Neural cell (in vitro differentiated cells): Measurements from ENCODE around the gene ARHGEF2. TPM values are rescaled to one million over a fixed set of nuclear protein-coding genes. Genes with fewer than 3 reads are reported as not detected.
"Not testable (repeated sequence)": the region's sequence is repeated elsewhere in the genome, so short reads cannot be mapped to it uniquely, and the experiment has no call there.

Experiments used
- H2AFZ ChIP-seq: fragments of 200-600, 300-800 bp; sonication (generic), shearing (Covaris generic); 2 replicates; pipeline ENCODE4 v1.6.0; 2014; ENCODE audit warnings: low read depth, mild to moderate bottlenecking, antibody characterized with exemption, low read length, moderate library complexity
- H3F3A ChIP-seq: fragments of 200-600 bp; shearing (Covaris generic); 2 replicates; pipeline ENCODE4 v1.6.1; 2016; ENCODE audit warnings: mild to moderate bottlenecking, moderate library complexity, mixed read lengths, antibody characterized with exemption, low read length; ENCODE audit not compliant: insufficient read depth, poor library complexity, severe bottlenecking
- H3K27ac ChIP-seq: fragments of 200-600, 300-800 bp; sonication (generic), shearing (Covaris generic); 2 replicates; pipeline ENCODE4 v1.5.1; 2014; ENCODE audit warnings: mild to moderate bottlenecking, low read length, moderate library complexity
- H3K27me3 ChIP-seq: fragments of 300-800, 200-600 bp; sonication (generic), shearing (Covaris generic); 2 replicates; pipeline ENCODE4 v1.6.0; 2014; ENCODE audit warnings: mild to moderate bottlenecking, low read depth, low read length, moderate library complexity; ENCODE audit not compliant: insufficient read depth
- H3K36me3 ChIP-seq: fragments of 300-800, 200-600 bp; sonication (generic), shearing (Covaris generic); 2 replicates; pipeline ENCODE4 v1.5.1; 2014; ENCODE audit warnings: mild to moderate bottlenecking, antibody characterized with exemption, low read length, moderate library complexity; ENCODE audit not compliant: insufficient read depth
- H3K4me2 ChIP-seq: fragments of 300-800, 200-600 bp; sonication (generic), shearing (Covaris generic); 2 replicates; pipeline ENCODE4 v1.6.0; 2014; ENCODE audit warnings: mild to moderate bottlenecking, low read length
- H3K4me3 ChIP-seq: fragments of 300-800, 200-600 bp; sonication (generic), shearing (Covaris generic); 2 replicates; pipeline ENCODE4 v1.5.1; 2014; ENCODE audit warnings: mild to moderate bottlenecking, low read length, moderate library complexity
- H3K79me2 ChIP-seq: fragments of 200-600 bp; shearing (Covaris generic); replicated peaks from 2 replicates; pipeline ENCODE4 v1.6.0; 2014; ENCODE audit warnings: mild to moderate bottlenecking, low read length, moderate library complexity; ENCODE audit not compliant: insufficient read depth
- H3K9ac ChIP-seq: fragments of 300-800, 200-600 bp; sonication (generic), shearing (Covaris generic); 2 replicates; pipeline ENCODE4 v1.6.1; 2016; ENCODE audit warnings: mild to moderate bottlenecking, low read length, mixed read lengths
- H3K9me2 ChIP-seq: fragments of 200-600 bp; shearing (Covaris generic); 2 replicates; pipeline ENCODE4 v1.6.1; 2016; ENCODE audit warnings: mild to moderate bottlenecking, low read length, mixed read lengths; ENCODE audit not compliant: insufficient read depth
- H3K9me3 ChIP-seq: fragments of 200-600, 300-800 bp; sonication (generic), shearing (Covaris generic); 2 replicates; pipeline ENCODE4 v1.6.1; 2016; ENCODE audit warnings: mild to moderate bottlenecking, mixed run types, low read length, moderate library complexity, mixed read lengths
- H4K20me1 ChIP-seq: fragments of 200-600 bp; shearing (Covaris generic); 2 replicates; pipeline ENCODE4 v1.6.1; 2016; ENCODE audit warnings: mild to moderate bottlenecking, mixed run types; ENCODE audit not compliant: insufficient read depth
- EP300 ChIP-seq: fragments of 450-650 bp; conservative IDR thresholded peaks from 2 replicates; pipeline ENCODE4 v1.6.1; 2014; ENCODE audit warnings: antibody characterized with exemption, mild to moderate bottlenecking, moderate library complexity; ENCODE audit not compliant: poor library complexity, severe bottlenecking
- EZH2 ChIP-seq: fragments of 200-600, 300-800 bp; shearing (Covaris generic), sonication (generic); IDR thresholded peaks from 2 replicates; pipeline ENCODE4 v1.6.1; 2014; ENCODE audit warnings: antibody characterized with exemption, low read length, borderline replicate concordance, mild to moderate bottlenecking; ENCODE audit not compliant: insufficient read depth, poor library complexity, severe bottlenecking
- MXI1 ChIP-seq: fragments of 450-650 bp; conservative IDR thresholded peaks from 2 replicates; pipeline ENCODE4 v1.6.1; 2014; ENCODE audit warnings: antibody characterized with exemption, mild to moderate bottlenecking; ENCODE audit not compliant: poor library complexity, severe bottlenecking
- POLR2AphosphoS5 ChIP-seq: IDR thresholded peaks from 2 replicates; pipeline ENCODE4 v1.6.1; 2012
- RAD21 ChIP-seq: fragments of 450-650 bp; conservative IDR thresholded peaks from 2 replicates; pipeline ENCODE4 v1.6.1; 2014; ENCODE audit warnings: antibody characterized with exemption, mild to moderate bottlenecking, moderate library complexity
- SMC3 ChIP-seq: fragments of 450-650 bp; conservative IDR thresholded peaks from 2 replicates; pipeline ENCODE4 v1.6.1; 2014; ENCODE audit warnings: antibody characterized with exemption, mild to moderate bottlenecking, moderate library complexity; ENCODE audit not compliant: poor library complexity
- TAF1 ChIP-seq: IDR thresholded peaks from 2 replicates; pipeline ENCODE4 v1.6.1; 2012; ENCODE audit warnings: low read depth
- polyA plus RNA-seq: library from polyadenylated mRNA; depleted of rRNA; stranded (reverse); fragments of >200 nt; gene quantifications from 2 replicates; pipeline ENCODE4 v1.2.3, GENCODE V29; 2014
- TF ChIP-seq, protein P1 (sequence below): fragments of 450-650 bp; IDR thresholded peaks from 2 replicates; pipeline ENCODE4 v1.5.1; 2014; ENCODE audit warnings: antibody characterized with exemption, mild to moderate bottlenecking, moderate library complexity; ENCODE audit not compliant: poor library complexity, severe bottlenecking
- TF ChIP-seq, protein P2 (sequence below): IDR thresholded peaks from 2 replicates; pipeline ENCODE4 v1.6.1; 2012; ENCODE audit warnings: borderline replicate concordance

Gene ARHGEF2
- polyA plus RNA-seq, 1 donor from 2014 or later = 45.1 TPM

DNA sequence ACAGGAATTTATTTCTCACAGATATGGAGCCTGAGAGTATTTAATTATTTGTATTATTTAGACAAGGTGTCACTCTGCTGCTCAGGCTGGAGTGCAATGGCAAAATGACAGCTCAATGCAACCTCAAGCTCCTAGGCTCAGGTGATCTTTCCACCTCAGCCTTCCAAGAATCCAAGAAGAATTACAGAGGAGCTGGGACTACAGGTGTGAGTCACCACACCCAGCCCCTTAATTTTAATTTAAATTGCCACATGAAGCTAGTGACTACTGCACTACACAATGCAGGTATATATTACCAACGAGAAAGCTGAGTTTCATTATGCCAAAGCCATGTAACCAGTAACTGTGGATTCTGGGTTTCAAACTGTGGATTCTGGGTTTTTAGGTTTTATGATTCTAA lies 46.3 kb downstream of the ARHGEF2 start:
- Histone ChIP-seq H3K27me3 (no peaks in the 10 kb centered on the region), H3K4me2 (no peak overlapping the region), H3K9ac (no peak overlapping the region), H2AFZ (no peak overlapping the region), H3K9me2 (no peaks in the 10 kb centered on the region), H3F3A (no peaks in the 10 kb centered on the region), H3K36me3 (peaks cover 5% of the 10 kb centered on the region), H3K79me2 (peaks cover 46% of the 10 kb centered on the region), H4K20me1 (no peaks in the 10 kb centered on the region), H3K4me3 (peak overlapping the region; percentile 72), H3K9me3 (no peaks in the 10 kb centered on the region), H3K27ac (no peak overlapping the region)
- TF ChIP-seq POLR2AphosphoS5 = no peak
- TF ChIP-seq, protein P1, sequence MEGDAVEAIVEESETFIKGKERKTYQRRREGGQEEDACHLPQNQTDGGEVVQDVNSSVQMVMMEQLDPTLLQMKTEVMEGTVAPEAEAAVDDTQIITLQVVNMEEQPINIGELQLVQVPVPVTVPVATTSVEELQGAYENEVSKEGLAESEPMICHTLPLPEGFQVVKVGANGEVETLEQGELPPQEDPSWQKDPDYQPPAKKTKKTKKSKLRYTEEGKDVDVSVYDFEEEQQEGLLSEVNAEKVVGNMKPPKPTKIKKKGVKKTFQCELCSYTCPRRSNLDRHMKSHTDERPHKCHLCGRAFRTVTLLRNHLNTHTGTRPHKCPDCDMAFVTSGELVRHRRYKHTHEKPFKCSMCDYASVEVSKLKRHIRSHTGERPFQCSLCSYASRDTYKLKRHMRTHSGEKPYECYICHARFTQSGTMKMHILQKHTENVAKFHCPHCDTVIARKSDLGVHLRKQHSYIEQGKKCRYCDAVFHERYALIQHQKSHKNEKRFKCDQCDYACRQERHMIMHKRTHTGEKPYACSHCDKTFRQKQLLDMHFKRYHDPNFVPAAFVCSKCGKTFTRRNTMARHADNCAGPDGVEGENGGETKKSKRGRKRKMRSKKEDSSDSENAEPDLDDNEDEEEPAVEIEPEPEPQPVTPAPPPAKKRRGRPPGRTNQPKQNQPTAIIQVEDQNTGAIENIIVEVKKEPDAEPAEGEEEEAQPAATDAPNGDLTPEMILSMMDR = no peak
- no peak for TF ChIP-seq RAD21
- no peak for TF ChIP-seq MXI1
- TF ChIP-seq TAF1 = no peak
- no peak for TF ChIP-seq SMC3
- TF ChIP-seq, protein P2, sequence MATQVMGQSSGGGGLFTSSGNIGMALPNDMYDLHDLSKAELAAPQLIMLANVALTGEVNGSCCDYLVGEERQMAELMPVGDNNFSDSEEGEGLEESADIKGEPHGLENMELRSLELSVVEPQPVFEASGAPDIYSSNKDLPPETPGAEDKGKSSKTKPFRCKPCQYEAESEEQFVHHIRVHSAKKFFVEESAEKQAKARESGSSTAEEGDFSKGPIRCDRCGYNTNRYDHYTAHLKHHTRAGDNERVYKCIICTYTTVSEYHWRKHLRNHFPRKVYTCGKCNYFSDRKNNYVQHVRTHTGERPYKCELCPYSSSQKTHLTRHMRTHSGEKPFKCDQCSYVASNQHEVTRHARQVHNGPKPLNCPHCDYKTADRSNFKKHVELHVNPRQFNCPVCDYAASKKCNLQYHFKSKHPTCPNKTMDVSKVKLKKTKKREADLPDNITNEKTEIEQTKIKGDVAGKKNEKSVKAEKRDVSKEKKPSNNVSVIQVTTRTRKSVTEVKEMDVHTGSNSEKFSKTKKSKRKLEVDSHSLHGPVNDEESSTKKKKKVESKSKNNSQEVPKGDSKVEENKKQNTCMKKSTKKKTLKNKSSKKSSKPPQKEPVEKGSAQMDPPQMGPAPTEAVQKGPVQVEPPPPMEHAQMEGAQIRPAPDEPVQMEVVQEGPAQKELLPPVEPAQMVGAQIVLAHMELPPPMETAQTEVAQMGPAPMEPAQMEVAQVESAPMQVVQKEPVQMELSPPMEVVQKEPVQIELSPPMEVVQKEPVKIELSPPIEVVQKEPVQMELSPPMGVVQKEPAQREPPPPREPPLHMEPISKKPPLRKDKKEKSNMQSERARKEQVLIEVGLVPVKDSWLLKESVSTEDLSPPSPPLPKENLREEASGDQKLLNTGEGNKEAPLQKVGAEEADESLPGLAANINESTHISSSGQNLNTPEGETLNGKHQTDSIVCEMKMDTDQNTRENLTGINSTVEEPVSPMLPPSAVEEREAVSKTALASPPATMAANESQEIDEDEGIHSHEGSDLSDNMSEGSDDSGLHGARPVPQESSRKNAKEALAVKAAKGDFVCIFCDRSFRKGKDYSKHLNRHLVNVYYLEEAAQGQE = no peak

DNA sequence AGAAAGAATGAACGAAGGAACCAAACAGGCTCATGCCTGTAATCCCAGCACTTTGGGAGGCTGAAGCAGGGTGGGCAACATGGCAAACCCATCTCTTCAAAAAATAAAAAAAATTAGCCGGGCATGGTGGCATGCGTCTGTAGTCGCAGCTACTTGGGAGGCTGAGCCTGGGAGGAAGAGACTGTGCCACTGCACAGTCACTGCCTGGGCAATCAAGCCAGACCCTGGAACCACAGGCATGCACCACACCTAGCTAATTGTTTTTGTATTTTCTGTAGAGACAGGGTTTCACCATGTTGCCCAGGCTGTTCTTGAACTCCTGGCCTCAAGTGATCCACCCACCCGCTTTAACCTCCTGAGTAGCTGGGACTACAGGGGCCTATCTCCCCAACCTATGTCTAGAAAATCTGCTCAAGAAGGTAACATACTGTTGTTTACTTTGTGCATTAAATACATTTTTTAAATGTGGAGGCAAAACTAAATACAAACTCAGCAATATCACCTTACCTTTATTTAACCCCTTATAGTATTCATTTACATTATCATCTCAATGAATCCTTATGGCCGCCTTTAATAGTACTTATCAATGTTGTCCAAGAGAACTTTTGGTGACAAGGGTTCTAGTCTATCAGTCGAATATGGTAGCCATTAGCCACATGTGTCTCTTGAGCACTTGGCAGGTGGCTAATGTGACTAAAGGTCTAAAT lies 46.9 kb downstream of the ARHGEF2 start:
- no peak overlapping the region for H2AFZ ChIP-seq
- H3K4me3 ChIP-seq = peak overlapping the region; percentile 72
- peaks cover 10% of the 10 kb centered on the region for H3K36me3 ChIP-seq
- H3K79me2 ChIP-seq = peaks cover 46% of the 10 kb centered on the region
- no peaks in the 10 kb centered on the region for H3F3A ChIP-seq
- H3K9me2 ChIP-seq = no peaks in the 10 kb centered on the region
- TF ChIP-seq, protein P2 = no peak
- TF ChIP-seq POLR2AphosphoS5 (no peak), RAD21 (no peak), EZH2 (no peak), SMC3 (no peak), TAF1 (no peak), EP300 (no peak), MXI1 (no peak)
- no peaks in the 10 kb centered on the region for H3K9me3 ChIP-seq
- no peaks in the 10 kb centered on the region for H4K20me1 ChIP-seq
- no peak overlapping the region for H3K27ac ChIP-seq
- H3K4me2 ChIP-seq = no peak overlapping the region
- H3K27me3 ChIP-seq = no peaks in the 10 kb centered on the region
- no peak overlapping the region for H3K9ac ChIP-seq

DNA sequence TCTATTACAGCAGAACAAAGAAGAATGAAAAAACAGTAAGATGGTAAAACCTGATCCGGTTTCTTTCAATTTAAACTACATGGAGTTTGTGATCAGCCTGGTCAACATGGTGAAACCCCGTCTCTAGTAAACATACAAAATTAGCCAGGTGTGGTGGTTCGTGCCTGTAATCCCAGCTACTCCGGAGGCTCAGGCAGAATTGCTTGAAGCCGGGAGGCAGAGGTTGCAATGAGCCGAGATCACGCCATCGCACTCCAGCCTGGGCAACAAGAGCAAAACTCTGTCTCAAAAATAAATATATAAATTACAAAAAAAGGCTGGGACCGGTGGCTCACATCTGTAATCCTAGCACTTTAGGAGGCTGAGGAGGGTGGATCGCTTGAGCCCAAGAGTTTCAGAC lies 47.6 kb downstream of the ARHGEF2 start:
- not testable (repeated sequence) for H3F3A ChIP-seq, H3K27me3 ChIP-seq, H3K9me3 ChIP-seq, H3K9ac ChIP-seq, H2AFZ ChIP-seq, H3K9me2 ChIP-seq, H3K27ac ChIP-seq, H4K20me1 ChIP-seq, H3K4me2 ChIP-seq
- H3K36me3 ChIP-seq = peaks cover 17% of the 10 kb centered on the region
- peak overlapping the region; percentile 36 for H3K4me3 ChIP-seq
- H3K79me2 ChIP-seq = peaks cover 46% of the 10 kb centered on the region
